Heart right ventricle (tissue), 16 donors: ENCODE measurements around the gene DARS1. TPM values are rescaled to one million over a fixed set of nuclear protein-coding genes. Genes with fewer than 3 reads are reported as not detected.

Source experiments
- ATAC-seq, 8 donors: fragments of 200-7000 bp; cut with Tn5 transposase; one replicate each; pipeline ENCODE4 v1.9.1; 2020; ENCODE audit warnings: mild to moderate bottlenecking in 8 of 8, moderate library complexity in 8 of 8, moderate number of reproducible peaks in 1 of 8
- DNase-seq, 2 donors: peaks; one replicate each; pipeline ENCODE4 v3.0.0-alpha.2; 2020
- H3K27ac ChIP-seq, 10 donors: fragments of 200-600 bp; sonication (generic) in 2 of 10; one replicate each; pipeline versions ENCODE4 v1.5.0 to v1.8.0; 2020 to 2022; ENCODE audit warnings: mild to moderate bottlenecking in 3 of 10
- H3K27me3 ChIP-seq, 7 donors: fragments of 200-600 bp; one replicate each; pipeline ENCODE4 v1.8.0; 2021 to 2022; ENCODE audit warnings: mild to moderate bottlenecking in 2 of 7
- H3K36me3 ChIP-seq, 9 donors: fragments of 200-600 bp; sonication (generic) in 1 of 9; one replicate each; pipeline versions ENCODE4 v1.5.0 to v1.8.0; 2020 to 2022; ENCODE audit warnings: mild to moderate bottlenecking in 2 of 9
- H3K4me1 ChIP-seq, 9 donors: fragments of 200-600 bp; sonication (generic) in 1 of 9; one replicate each; pipeline versions ENCODE4 v1.5.0 to v1.8.0; 2020 to 2022; ENCODE audit warnings: mild to moderate bottlenecking in 4 of 9
- H3K4me3 ChIP-seq, 10 donors: fragments of 200-600 bp; sonication (generic) in 2 of 10; one replicate each; pipeline versions ENCODE4 v1.5.0 to v1.8.0; 2020 to 2022; ENCODE audit warnings: mild to moderate bottlenecking in 7 of 10, moderate library complexity in 2 of 10
- H3K9me3 ChIP-seq, 11 donors: fragments of 200-600 bp in 10 of 11; sonication (generic) in 2 of 11; one replicate each; pipeline versions ENCODE4 v1.5.0 to v1.8.0; 2013 to 2022; ENCODE audit warnings: mild to moderate bottlenecking in 2 of 11, control low read depth in 1 of 11, moderate library complexity in 1 of 11
- WGBS, 2 donors: extraction: QIAGEN DNeasy Blood & Tissue Kit; methylation state at CpG; one replicate each; pipeline ENCODE4 v1.1.7; 2013; ENCODE audit warnings: inconsistent platforms in 1 of 2; 5-methylcytosine and 5-hydroxymethylcytosine counted together
- intact Hi-C, 10 donors: fragments of 100-400 bp; cut with DNase I; formaldehyde crosslinking; loops; one replicate each; pipeline versions ENCODE4 v1.11.1 to v1.14.2; 2022
- polyA plus RNA-seq, 2 donors: library from polyadenylated mRNA; stranded (reverse); fragments of 200-250 nt; gene quantifications; one replicate each; pipeline ENCODE4 v1.2.3, GENCODE V29; 2013
- total RNA-seq, 10 donors: library from RNA; stranded (reverse); fragmentation: NEBNext Ultra II Directional in 3 of 10; extraction: Animal tissue kit (Norgen Biotek cat#: 25700) in 3 of 10; gene quantifications; one replicate each; pipeline versions ENCODE4 v1.2.1 to v1.2.4, GENCODE V29; 2021 to 2023
- TF ChIP-seq, protein P1 (sequence below), 9 donors: fragments of 200-600 bp; sonication (generic) in 2 of 9; IDR thresholded peaks; one replicate each; pipeline versions ENCODE4 v1.5.0 to v1.8.0; 2021 to 2022; ENCODE audit warnings: antibody characterized with exemption in 9 of 9, mild to moderate bottlenecking in 5 of 9, moderate library complexity in 1 of 9
- donor health status: Arrhythmogenic right ventricular cardiomyopathy.
- donor health status: ischemic (EF 13 %, LVEDD 7.1; RV severe dilation, severe dysfunction).
- donor health status: healthy with polysubstance abuse.
- donor health status: DM: no; HTN: yes; CAD: no.
- donor health status: DM: no; HTN: no; CAD: no.
- donor health status: ischemic (EF 25% LVEDD 6.9; RV normal size, moderate dysfunction).
- donor health status: ischemic (EF 25% LVEDD 5.7; RV mildly dilated, moderate dysfunction).
- donor health status: healthy.
- donor health status: DM: yes; HTN: yes; CAD: no.
- donor health status: Ischemic cardiomyopathy.
- donor health status: ischemic (EF 35%, LVEDD 5.7; RV mildly dilated, moderate dysfunction).
- donor health status: nonischemic (EF 11% LVEDD 7.7; RV severe dilation, severe dysfunction).
- donor health status: DM: yes; HTN: yes; CAD: no.
- donor health status: PGD.
- donor health status: ischemic (EF 29% LVEDD 5.4; RV normal size, mild dysfunction).
- donor health status: nonischemic (EF 23%, LVEDD 6.1; RV moderate dilation, normal function).

The DARS1 gene
- total and polyA plus RNA-seq, 12 donors = 47.8 to 136 (median 65.7) TPM

- TF ChIP-seq, protein P1, sequence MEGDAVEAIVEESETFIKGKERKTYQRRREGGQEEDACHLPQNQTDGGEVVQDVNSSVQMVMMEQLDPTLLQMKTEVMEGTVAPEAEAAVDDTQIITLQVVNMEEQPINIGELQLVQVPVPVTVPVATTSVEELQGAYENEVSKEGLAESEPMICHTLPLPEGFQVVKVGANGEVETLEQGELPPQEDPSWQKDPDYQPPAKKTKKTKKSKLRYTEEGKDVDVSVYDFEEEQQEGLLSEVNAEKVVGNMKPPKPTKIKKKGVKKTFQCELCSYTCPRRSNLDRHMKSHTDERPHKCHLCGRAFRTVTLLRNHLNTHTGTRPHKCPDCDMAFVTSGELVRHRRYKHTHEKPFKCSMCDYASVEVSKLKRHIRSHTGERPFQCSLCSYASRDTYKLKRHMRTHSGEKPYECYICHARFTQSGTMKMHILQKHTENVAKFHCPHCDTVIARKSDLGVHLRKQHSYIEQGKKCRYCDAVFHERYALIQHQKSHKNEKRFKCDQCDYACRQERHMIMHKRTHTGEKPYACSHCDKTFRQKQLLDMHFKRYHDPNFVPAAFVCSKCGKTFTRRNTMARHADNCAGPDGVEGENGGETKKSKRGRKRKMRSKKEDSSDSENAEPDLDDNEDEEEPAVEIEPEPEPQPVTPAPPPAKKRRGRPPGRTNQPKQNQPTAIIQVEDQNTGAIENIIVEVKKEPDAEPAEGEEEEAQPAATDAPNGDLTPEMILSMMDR (IDR thresholded peaks at IDR 0.05) = no peak
- DNase-seq = no peak
- WGBS, 2 donors = 96% methylated on average over 2 of the region's 2 CpGs
- no peak for ATAC-seq
- intact Hi-C loops = loop anchor here in 1 of 10 donors (10.0 kb wide), 1 partner anchor 94 kb away; the partner anchor contains the start of gene CXCR4
- H3K27ac ChIP-seq = no peak overlapping the region
- no peaks in the 10 kb centered on the region for H3K27me3 ChIP-seq
- no peak overlapping the region for H3K4me3 ChIP-seq
- no peaks in the 10 kb centered on the region for H3K36me3 ChIP-seq
- peaks cover 2 to 62% (median 17%) of the 10 kb centered on the region in 9 donors for H3K4me1 ChIP-seq
- no peaks in the 10 kb centered on the region for H3K9me3 ChIP-seq
Observed at GRCh38 chr2:136020831-136021230, 35.4 kb upstream of the DARS1 start.

- peak overlapping the region in 3 of 10 donors; percentile 14 to 56 (median 16) for H3K27ac ChIP-seq
- no peak overlapping the region for H3K4me3 ChIP-seq
- H3K4me1 ChIP-seq = peaks cover 0 to 62% (median 13%) of the 10 kb centered on the region in 9 donors
- ATAC-seq (peak in 5 of 8 donors; percentile 29 to 94 (median 57)), DNase-seq (no peak)
- H3K27me3 ChIP-seq = no peaks in the 10 kb centered on the region
- WGBS, 2 donors = 67 to 76% methylated on average over 8 of the region's 8 CpGs
- H3K36me3 ChIP-seq = no peaks in the 10 kb centered on the region
- no peaks in the 10 kb centered on the region for H3K9me3 ChIP-seq
- TF ChIP-seq, protein P1 (IDR thresholded peaks at IDR 0.05) = no peak
- intact Hi-C loops = loop anchor here in 2 of 10 donors (10.0 kb wide), 2 partner anchors 85 to 95 kb away; partner anchors contain the start of gene CXCR4 (in 1 of the 2)
Observed at GRCh38 chr2:136019825-136020224, 34.4 kb upstream of the DARS1 start.

- H3K4me3 ChIP-seq = no peak overlapping the region
- no peaks in the 10 kb centered on the region for H3K36me3 ChIP-seq
- H3K27me3 ChIP-seq = no peaks in the 10 kb centered on the region
- no peak for DNase-seq
- peak overlapping the region in 3 of 10 donors; percentile 14 to 56 (median 16) for H3K27ac ChIP-seq
- TF ChIP-seq, protein P1 (IDR thresholded peaks at IDR 0.05) = no peak
- no peak for ATAC-seq
- H3K9me3 ChIP-seq = no peaks in the 10 kb centered on the region
- WGBS, 2 donors = 68 to 77% methylated on average over 5 of the region's 5 CpGs
- intact Hi-C loops = loop anchor here in 1 of 10 donors (10.0 kb wide), 1 partner anchor 85 kb away; no protein-coding TSS in a partner anchor
- peaks cover 3 to 66% (median 18%) of the 10 kb centered on the region in 9 donors for H3K4me1 ChIP-seq
Observed at GRCh38 chr2:136019306-136019705, 33.9 kb upstream of the DARS1 start.

- 97 to 98% methylated on average over 7 of the region's 7 CpGs for WGBS, 2 donors
- TF ChIP-seq, protein P1 (IDR thresholded peaks at IDR 0.05) = no peak
- Histone ChIP-seq H3K27ac (no peak overlapping the region), H3K9me3 (no peaks in the 10 kb centered on the region), H3K4me1 (peaks cover 5 to 73% (median 34%) of the 10 kb centered on the region in 9 donors), H3K36me3 (no peaks in the 10 kb centered on the region), H3K27me3 (no peaks in the 10 kb centered on the region), H3K4me3 (no peak overlapping the region)
- intact Hi-C loops = loop anchor here in 1 of 10 donors (10.0 kb wide), 1 partner anchor 87 kb away; no protein-coding TSS in a partner anchor
- ATAC-seq = no peak
- DNase-seq = no peak
Observed at GRCh38 chr2:136017786-136018185, 32.4 kb upstream of the DARS1 start.
